Measurements from ENCODE around the gene CTTNBP2NL. TPM values are rescaled to one million over a fixed set of nuclear protein-coding genes. Genes with fewer than 3 reads are reported as not detected.

Gene CTTNBP2NL
- total and polyA plus RNA-seq, 4 donors: 1.7 to 4.4 (median 3.0) TPM

- peak overlapping the region in 1 of 2 donors; percentile 52 for H3K27ac ChIP-seq (ENCODE audit: low read depth in 1 of 2, low read length in 2 of 2)
- no peak overlapping the region for H3K9ac ChIP-seq (ENCODE audit: low read depth in 1 of 2, low read length in 2 of 2)
- peaks cover 0 to 14% (median 9%) of the 10 kb centered on the region in 4 donors for H3K4me1 ChIP-seq (ENCODE audit: control insufficient read depth in 4 of 4, insufficient read depth in 4 of 4, low read length in 3 of 4)
- TF ChIP-seq TAF1 (conservative IDR thresholded peaks at IDR 0.05) (no peak), CTCF (IDR thresholded peaks at IDR 0.05; ENCODE audit: low read depth, low read length, missing input control) (peak; percentile 66), JUND (IDR thresholded peaks at IDR 0.05) (no peak), SP1 (IDR thresholded peaks at IDR 0.05) (no peak), HNF4G (IDR thresholded peaks at IDR 0.05) (no peak), GABPA (IDR thresholded peaks at IDR 0.05 in 1 of 2, conservative IDR thresholded peaks at IDR 0.05 in 1 of 2) (no peak), REST (IDR thresholded peaks at IDR 0.05) (peak; percentile 19), NR2F2 (IDR thresholded peaks at IDR 0.05) (no peak), HNF4A (conservative IDR thresholded peaks at IDR 0.05) (no peak), RAD21 (IDR thresholded peaks at IDR 0.05) (peak; percentile 73 to 88), EGR1 (IDR thresholded peaks at IDR 0.05; ENCODE audit: low read depth in 2 of 2) (no peak)
- H3K36me3 ChIP-seq (ENCODE audit: control insufficient read depth in 4 of 4, insufficient read depth in 3 of 4, low read depth in 1 of 4, low read length in 3 of 4): no peaks in the 10 kb centered on the region
- no peaks in the 10 kb centered on the region for H3K9me3 ChIP-seq (ENCODE audit: control insufficient read depth in 4 of 4, low read length in 3 of 4)
- WGBS: 35% methylated on average over 7 of the region's 7 CpGs
- DNase-seq (ENCODE audit: low spot score): peak; percentile 51
- no peak overlapping the region for H3K4me3 ChIP-seq (ENCODE audit: low read depth in 1 of 3, low read length in 3 of 3)
- peaks cover 0 to 5% (median 0%) of the 10 kb centered on the region in 4 donors for H3K27me3 ChIP-seq (ENCODE audit: control insufficient read depth in 4 of 4, insufficient read depth in 4 of 4, low read length in 3 of 4)
Measured at GRCh38 chr1:112358798-112359408, 37.1 kb upstream of the CTTNBP2NL start.

GRCh38 chr1:112359961-112360767 lies 35.9 kb upstream of the CTTNBP2NL start:
- Histone ChIP-seq H3K36me3 (ENCODE audit: control insufficient read depth in 4 of 4, insufficient read depth in 3 of 4, low read depth in 1 of 4, low read length in 3 of 4) (no peaks in the 10 kb centered on the region), H3K9ac (ENCODE audit: low read depth in 1 of 2, low read length in 2 of 2) (no peak overlapping the region), H3K4me1 (ENCODE audit: control insufficient read depth in 4 of 4, insufficient read depth in 4 of 4, low read length in 3 of 4) (peaks cover 0 to 14% (median 9%) of the 10 kb centered on the region in 4 donors), H3K9me3 (ENCODE audit: control insufficient read depth in 4 of 4, low read length in 3 of 4) (no peaks in the 10 kb centered on the region), H3K27ac (ENCODE audit: low read depth in 1 of 2, low read length in 2 of 2) (peak overlapping the region; percentile 19 to 52), H3K27me3 (ENCODE audit: control insufficient read depth in 4 of 4, insufficient read depth in 4 of 4, low read length in 3 of 4) (peaks cover 0 to 5% (median 0%) of the 10 kb centered on the region in 4 donors), H3K4me3 (ENCODE audit: low read depth in 1 of 3, low read length in 3 of 3) (no peak overlapping the region)
- no peak for TF ChIP-seq REST (IDR thresholded peaks at IDR 0.05)
- no peak for TF ChIP-seq FOXA1 (IDR thresholded peaks at IDR 0.05)
- peak; percentile 72 for TF ChIP-seq SP1 (IDR thresholded peaks at IDR 0.05)
- no peak for TF ChIP-seq GABPA (IDR thresholded peaks at IDR 0.05 in 1 of 2, conservative IDR thresholded peaks at IDR 0.05 in 1 of 2)
- TF ChIP-seq TAF1 (conservative IDR thresholded peaks at IDR 0.05): peak; percentile 25
- TF ChIP-seq ATF3 (IDR thresholded peaks at IDR 0.05): no peak
- TF ChIP-seq EGR1 (IDR thresholded peaks at IDR 0.05; ENCODE audit: low read depth in 2 of 2): no peak
- TF ChIP-seq NR2F2 (IDR thresholded peaks at IDR 0.05): peak; percentile 47
- no peak for TF ChIP-seq HNF4A (conservative IDR thresholded peaks at IDR 0.05)
- no peak for TF ChIP-seq MAX (IDR thresholded peaks at IDR 0.05)
- TF ChIP-seq RXRA (IDR thresholded peaks at IDR 0.05): peak in 1 of 2 donors; percentile 20
- no peak for TF ChIP-seq YY1 (IDR thresholded peaks at IDR 0.05)
- TF ChIP-seq JUND (IDR thresholded peaks at IDR 0.05): no peak
- peak in 1 of 2 donors; percentile 17 for TF ChIP-seq RAD21 (IDR thresholded peaks at IDR 0.05)
- DNase-seq (ENCODE audit: low spot score): no peak
- WGBS: 65% methylated on average over 11 of the region's 11 CpGs
